Fibroblast of lung (primary cell): Measurements from ENCODE around the gene KCNMB3. TPM values are rescaled to one million over a fixed set of nuclear protein-coding genes. Genes with fewer than 3 reads are reported as not detected.
"Not testable (repeated sequence)": the region's sequence is repeated elsewhere in the genome, so short reads cannot be mapped to it uniquely, and the experiment has no call there.

ENCODE experiments used
- DNase-seq, 2 donors: peaks; one replicate each; pipeline versions ENCODE4 v3.0.0 to v3.0.0-alpha.2; 2010; ENCODE audit warnings: low read depth in 2 of 2
- H2AFZ ChIP-seq: 2 replicates; pipeline ENCODE4 v1.5.1; 2012; ENCODE audit warnings: low read length, control low read depth, inconsistent platforms
- H3K27ac ChIP-seq: 2 replicates; pipeline ENCODE4 v1.5.1; 2011; ENCODE audit warnings: low read length, control low read depth; ENCODE audit not compliant: insufficient read depth
- H3K27me3 ChIP-seq: 2 replicates; pipeline ENCODE4 v1.5.1; 2011; ENCODE audit warnings: mild to moderate bottlenecking, low read length; ENCODE audit not compliant: control insufficient read depth, insufficient read depth
- H3K36me3 ChIP-seq: 2 replicates; pipeline ENCODE4 v1.5.1; 2011; ENCODE audit warnings: low read length; ENCODE audit not compliant: control insufficient read depth, insufficient read depth
- H3K4me1 ChIP-seq: 2 replicates; pipeline ENCODE4 v1.5.1; 2011; ENCODE audit warnings: low read length; ENCODE audit not compliant: control insufficient read depth, insufficient read depth; ENCODE audit errors: extremely low read depth
- H3K4me2 ChIP-seq: 2 replicates; pipeline ENCODE4 v1.5.1; 2011; ENCODE audit warnings: low read length, control low read depth; ENCODE audit not compliant: insufficient read depth; ENCODE audit errors: extremely low read depth
- H3K4me3 ChIP-seq, 4 experiments: fragments of 200-600 bp in 1 of 4; sonication (generic) in 1 of 4; replicated peaks in 1 of 4; 2 replicates each; pipeline ENCODE4 v1.5.1; 2011 to 2016; ENCODE audit warnings: low read length in 4 of 4, low read depth in 3 of 4, mild to moderate bottlenecking in 3 of 4, control low read depth in 2 of 4, inconsistent platforms in 1 of 4, mixed read lengths in 1 of 4; ENCODE audit not compliant: insufficient read depth in 1 of 4; ENCODE audit errors: control extremely low read depth in 1 of 4
- H3K79me2 ChIP-seq: 2 replicates; pipeline ENCODE4 v1.5.1; 2012; ENCODE audit warnings: mild to moderate bottlenecking, low read length, inconsistent platforms; ENCODE audit not compliant: control insufficient read depth, insufficient read depth
- H3K9ac ChIP-seq: 2 replicates; pipeline ENCODE4 v1.5.1; 2011; ENCODE audit warnings: mild to moderate bottlenecking, low read length, control low read depth; ENCODE audit not compliant: insufficient read depth
- H3K9me3 ChIP-seq: 2 replicates; pipeline ENCODE4 v1.5.1; 2012; ENCODE audit warnings: low read depth, low read length; ENCODE audit not compliant: control insufficient read depth, insufficient read depth
- H4K20me1 ChIP-seq: 2 replicates; pipeline ENCODE4 v1.5.1; 2011; ENCODE audit warnings: low read length; ENCODE audit not compliant: control insufficient read depth, insufficient read depth; ENCODE audit errors: extremely low read depth
- EZH2 ChIP-seq: IDR thresholded peaks from 2 replicates; pipeline ENCODE4 v1.5.1; 2012; ENCODE audit warnings: low read length, control low read depth, mild to moderate bottlenecking; ENCODE audit errors: missing control alignments
- polyA plus RNA-seq, 2 donors: library from polyadenylated mRNA; depleted of rRNA in 1 of 2; stranded (reverse) in 1 of 2; unstranded in 1 of 2; fragments of >200 nt; gene quantifications; 2 replicates each; pipeline ENCODE4 v1.2.1, GENCODE V29; 2011 to 2012; ENCODE audit warnings: missing spikeins in 1 of 2
- total RNA-seq: library from RNA; depleted of rRNA; stranded (reverse); fragments of >200 nt; gene quantifications from 2 replicates; pipeline ENCODE4 v1.2.1, GENCODE V29; 2014
- TF ChIP-seq, protein P1 (sequence below), 2 donors: IDR thresholded peaks in 1 of 2; conservative IDR thresholded peaks in 1 of 2; 1 replicate in 1 of 2; 2 replicates in 1 of 2; pipeline ENCODE4 v1.5.1; 2011 to 2012; ENCODE audit warnings: low read length in 2 of 2, control low read depth in 1 of 2, inconsistent platforms in 1 of 2, low read depth in 1 of 2, mild to moderate bottlenecking in 1 of 2

Gene KCNMB3
- total and polyA plus RNA-seq, 2 donors (not counting 1 experiment from before 2014, with no cell fraction given), result 1.3 to 1.5 TPM

- Histone ChIP-seq H3K4me2 (no peak overlapping the region), H2AFZ (no peak overlapping the region), H3K36me3 (no peaks in the 10 kb centered on the region), H3K79me2 (no peaks in the 10 kb centered on the region), H3K27me3 (no peaks in the 10 kb centered on the region), H3K4me1 (no peaks in the 10 kb centered on the region), H3K9me3 (no peaks in the 10 kb centered on the region), H4K20me1 (no peaks in the 10 kb centered on the region), H3K27ac (no peak overlapping the region), H3K4me3 (no peak overlapping the region), H3K9ac (no peak overlapping the region)
- TF ChIP-seq EZH2, result no peak
- TF ChIP-seq, protein P1, sequence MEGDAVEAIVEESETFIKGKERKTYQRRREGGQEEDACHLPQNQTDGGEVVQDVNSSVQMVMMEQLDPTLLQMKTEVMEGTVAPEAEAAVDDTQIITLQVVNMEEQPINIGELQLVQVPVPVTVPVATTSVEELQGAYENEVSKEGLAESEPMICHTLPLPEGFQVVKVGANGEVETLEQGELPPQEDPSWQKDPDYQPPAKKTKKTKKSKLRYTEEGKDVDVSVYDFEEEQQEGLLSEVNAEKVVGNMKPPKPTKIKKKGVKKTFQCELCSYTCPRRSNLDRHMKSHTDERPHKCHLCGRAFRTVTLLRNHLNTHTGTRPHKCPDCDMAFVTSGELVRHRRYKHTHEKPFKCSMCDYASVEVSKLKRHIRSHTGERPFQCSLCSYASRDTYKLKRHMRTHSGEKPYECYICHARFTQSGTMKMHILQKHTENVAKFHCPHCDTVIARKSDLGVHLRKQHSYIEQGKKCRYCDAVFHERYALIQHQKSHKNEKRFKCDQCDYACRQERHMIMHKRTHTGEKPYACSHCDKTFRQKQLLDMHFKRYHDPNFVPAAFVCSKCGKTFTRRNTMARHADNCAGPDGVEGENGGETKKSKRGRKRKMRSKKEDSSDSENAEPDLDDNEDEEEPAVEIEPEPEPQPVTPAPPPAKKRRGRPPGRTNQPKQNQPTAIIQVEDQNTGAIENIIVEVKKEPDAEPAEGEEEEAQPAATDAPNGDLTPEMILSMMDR (conservative IDR thresholded peaks at IDR 0.05 in 1 of 2, IDR thresholded peaks at IDR 0.05 in 1 of 2; ENCODE audit: low read depth in 1 of 2, low read length in 2 of 2), result no peak
- DNase-seq, result no peak
These were observed 25.8 kb upstream of the KCNMB3 start for GRCh38 chr3:179276743-179277142.

- H2AFZ ChIP-seq, result no peak overlapping the region
- no peak overlapping the region for H3K9ac ChIP-seq
These were observed 25.1 kb upstream of the KCNMB3 start for GRCh38 chr3:179276001-179276400.

DNA sequence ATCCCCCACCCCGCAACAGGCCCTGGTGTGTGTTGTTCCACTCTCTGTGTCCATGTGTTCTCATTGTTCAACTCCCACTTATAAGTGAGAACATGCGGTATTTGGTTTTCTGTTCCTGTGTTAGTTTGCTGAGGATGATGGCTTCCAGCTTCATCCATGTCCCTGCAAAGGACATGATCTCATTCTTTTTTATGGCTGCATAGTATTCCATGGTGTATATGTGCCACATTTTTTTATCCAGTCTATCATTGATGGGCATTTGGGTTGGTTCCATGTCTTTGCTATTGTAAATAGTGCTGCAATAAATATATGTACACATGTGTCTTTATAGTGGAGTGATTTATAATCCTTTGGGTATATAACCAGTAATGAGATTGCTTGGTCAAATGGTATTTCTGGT is 23.5 kb upstream of the KCNMB3 start:
- not testable (repeated sequence) for H3K9ac ChIP-seq, DNase-seq, H3K4me2 ChIP-seq, H3K27ac ChIP-seq, H3K27me3 ChIP-seq, H2AFZ ChIP-seq, H3K36me3 ChIP-seq, H3K4me1 ChIP-seq, H3K4me3 ChIP-seq, H3K9me3 ChIP-seq, H4K20me1 ChIP-seq, H3K79me2 ChIP-seq

More at GRCh38 chr3:179276001-179276400, 25.1 kb upstream of the KCNMB3 start:
- no peak for DNase-seq
- no peak for TF ChIP-seq EZH2
- TF ChIP-seq, protein P1 (conservative IDR thresholded peaks at IDR 0.05 in 1 of 2, IDR thresholded peaks at IDR 0.05 in 1 of 2; ENCODE audit: low read depth in 1 of 2, low read length in 2 of 2), result no peak
- Histone ChIP-seq H3K27me3 (no peaks in the 10 kb centered on the region), H3K27ac (no peak overlapping the region), H3K36me3 (no peaks in the 10 kb centered on the region), H3K4me1 (no peaks in the 10 kb centered on the region), H3K79me2 (no peaks in the 10 kb centered on the region), H3K4me3 (no peak overlapping the region), H3K4me2 (no peak overlapping the region), H3K9me3 (no peaks in the 10 kb centered on the region), H4K20me1 (no peaks in the 10 kb centered on the region)
